Measurements from ENCODE around the gene SPECC1.
A peak's percentile ranks its signal among the peaks of the same experiment; 100 is the strongest.

SPECC1 gene

DNA sequence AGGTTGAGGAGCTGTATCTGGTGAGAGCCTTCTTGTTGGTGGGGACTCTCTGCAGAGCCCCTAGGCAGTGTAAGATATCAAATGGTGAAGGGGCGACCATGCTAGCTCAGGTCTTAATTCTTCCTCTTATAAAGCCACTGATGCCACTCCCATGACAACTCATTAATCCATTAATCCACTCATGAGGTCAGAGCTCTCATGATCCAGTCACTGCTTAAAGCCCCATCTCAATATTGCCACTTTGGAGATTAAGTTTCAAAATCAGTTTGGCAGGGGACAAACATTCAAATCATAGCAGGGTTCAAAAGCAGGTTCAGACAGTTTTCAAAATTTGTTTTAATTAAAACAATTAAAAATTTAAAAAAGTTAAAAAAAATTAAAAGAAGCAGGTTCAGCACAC lies 13.1 kb upstream of the SPECC1 start:
- DNase-seq (ENCODE audit: low read depth): peak; percentile 58
- no peak overlapping the region for H3K4me3 ChIP-seq (ENCODE audit: low read length)
- TF ChIP-seq CTCF (conservative IDR thresholded peaks at IDR 0.05; ENCODE audit: low read depth, low read length): no peak

DNA sequence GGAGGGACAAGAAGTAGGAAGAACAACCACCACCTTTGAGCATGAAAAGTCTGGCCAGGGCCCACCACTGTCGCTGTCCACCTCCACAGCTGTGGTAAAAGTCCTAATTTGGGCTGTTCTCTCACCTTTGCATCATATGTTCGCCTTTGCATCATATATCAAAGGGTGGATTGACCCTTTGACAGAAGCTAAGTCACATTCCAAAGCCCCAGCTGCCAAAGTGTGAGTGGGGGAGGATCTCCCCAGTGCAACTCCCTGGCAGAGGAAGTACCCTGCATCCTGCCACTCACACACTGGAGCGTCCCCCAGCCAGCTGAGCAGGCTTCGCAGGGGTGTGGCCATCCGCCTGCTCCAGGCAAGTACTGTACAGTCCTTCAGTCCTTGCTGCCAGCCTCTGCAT lies 12.7 kb upstream of the SPECC1 start:
- no peak overlapping the region for H3K4me3 ChIP-seq (ENCODE audit: low read length)
- no peak for DNase-seq (ENCODE audit: low read depth)
- no peak for TF ChIP-seq CTCF (conservative IDR thresholded peaks at IDR 0.05; ENCODE audit: low read depth, low read length)

GRCh38 chr17:20008242-20009051 lies 712 bp upstream of the SPECC1 start:
- H3K4me3 ChIP-seq (ENCODE audit: low read length): peak overlapping the region; percentile 65
- no peak for TF ChIP-seq CTCF (conservative IDR thresholded peaks at IDR 0.05; ENCODE audit: low read depth, low read length)
- DNase-seq (ENCODE audit: low read depth): no peak

DNA sequence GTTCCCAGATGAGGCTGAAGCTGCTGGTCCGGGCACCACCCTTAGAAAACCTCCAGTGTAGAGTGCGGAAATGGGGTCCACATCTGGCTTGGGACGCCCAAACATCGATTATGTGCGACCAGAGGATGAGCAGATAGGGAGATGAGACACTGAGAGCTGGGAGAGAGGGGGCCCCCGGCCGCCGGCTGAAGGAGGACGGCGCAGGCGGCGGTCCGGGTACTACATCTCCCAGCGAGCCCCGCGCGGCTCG lies 182 bp upstream of the SPECC1 start:
- H3K4me3 ChIP-seq (ENCODE audit: low read length): peak overlapping the region; percentile 65
- no peak for TF ChIP-seq CTCF (conservative IDR thresholded peaks at IDR 0.05; ENCODE audit: low read depth, low read length)
- no peak for DNase-seq (ENCODE audit: low read depth)

DNA sequence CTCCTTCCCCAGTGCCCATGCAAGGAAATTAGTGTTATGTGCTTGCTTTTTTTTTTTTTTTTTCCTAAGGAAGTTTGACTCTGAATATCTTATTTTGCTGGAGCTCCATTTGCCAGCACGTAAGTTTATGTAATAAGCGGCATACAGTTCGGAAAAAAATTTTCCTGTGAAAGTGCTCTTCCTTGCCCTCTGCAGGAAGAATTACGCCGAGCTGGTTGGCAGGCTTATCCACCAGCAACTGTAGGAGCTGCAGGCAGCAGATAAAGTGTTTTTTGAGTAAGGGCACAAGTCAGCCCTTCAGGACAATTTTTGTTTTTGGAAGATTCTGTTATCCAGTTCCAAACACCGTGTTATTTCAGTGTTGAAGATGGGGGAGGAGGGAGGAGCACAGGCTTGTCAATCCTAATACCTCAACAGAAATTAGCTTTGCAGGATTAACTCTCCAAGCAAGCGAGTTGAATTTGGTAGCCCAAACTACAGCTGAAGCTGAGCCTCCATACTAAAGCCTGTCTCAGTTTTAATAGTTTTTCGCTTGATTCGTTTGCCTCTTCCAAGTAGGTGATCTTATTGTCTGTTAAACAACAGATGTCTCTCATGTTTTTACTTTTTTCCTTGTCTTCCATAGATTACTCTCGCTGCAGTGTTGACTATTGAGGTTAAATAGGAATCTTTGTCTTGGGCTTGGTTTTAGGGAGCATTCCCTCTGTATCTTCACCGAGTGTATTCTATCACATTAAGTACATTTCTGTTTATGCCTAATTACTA lies 1.1 kb downstream of the SPECC1 start:
- peak; percentile 66 for TF ChIP-seq CTCF (conservative IDR thresholded peaks at IDR 0.05; ENCODE audit: low read depth, low read length)
- H3K4me3 ChIP-seq (ENCODE audit: low read length): peak overlapping the region; percentile 43
- peak; percentile 42 for DNase-seq (ENCODE audit: low read depth)

- no peak for TF ChIP-seq CTCF (conservative IDR thresholded peaks at IDR 0.05; ENCODE audit: low read depth, low read length)
- no peak overlapping the region for H3K4me3 ChIP-seq (ENCODE audit: low read length)
- DNase-seq (ENCODE audit: low read depth): no peak
Measured at GRCh38 chr17:20010936-20011335, 1.8 kb downstream of the SPECC1 start.

Data from retinal pigment epithelial cell (primary cell).